ENCODE data around the gene GTSE1.
A peak's percentile ranks its signal among the peaks of the same experiment; 100 is the strongest.

GTSE1 gene

GRCh38 chr22:46329616-46330015 is 32.9 kb downstream of the GTSE1 start:
- no peak for DNase-seq

- no peak for DNase-seq
Observed at GRCh38 chr22:46330426-46330825, 33.8 kb downstream of the GTSE1 start.

GRCh38 chr22:46331496-46331895 is 34.8 kb downstream of the GTSE1 start:
- DNase-seq = no peak

GRCh38 chr22:46335201-46336118 is 38.8 kb downstream of the GTSE1 start, which contains the start of gene TRMU:
Gene TRMU (plus strand): TSS chr22:46335714. CDS start chr22:46335765, 51 bp downstream.
- peak; percentile 74 for DNase-seq

GRCh38 chr22:46336119-46337078 is 39.7 kb downstream of the GTSE1 start:
- peak; percentile 54 for DNase-seq

GRCh38 chr22:46337870-46338269 is 41.2 kb downstream of the GTSE1 start:
- DNase-seq = no peak

GRCh38 chr22:46338636-46339035 is 42.0 kb downstream of the GTSE1 start:
- no peak for DNase-seq

- DNase-seq = no peak
Observed at GRCh38 chr22:46339956-46340355, 43.3 kb downstream of the GTSE1 start.

GRCh38 chr22:46340676-46341075 is 44.0 kb downstream of the GTSE1 start:
- no peak for DNase-seq

- DNase-seq = no peak
Observed at GRCh38 chr22:46346680-46347405, 50.2 kb downstream of the GTSE1 start.

- DNase-seq = no peak
Observed at GRCh38 chr22:46347646-46348045, 51.0 kb downstream of the GTSE1 start.

- no peak for DNase-seq
Observed at GRCh38 chr22:46348099-46348695, 51.5 kb downstream of the GTSE1 start.

- no peak for DNase-seq
Observed at GRCh38 chr22:46349238-46349637, 52.6 kb downstream of the GTSE1 start.

GRCh38 chr22:46349681-46350080 is 53.0 kb downstream of the GTSE1 start:
- DNase-seq = no peak

- no peak for DNase-seq
Observed at GRCh38 chr22:46350121-46350520, 53.5 kb downstream of the GTSE1 start.

GRCh38 chr22:46350646-46351045 is 54.0 kb downstream of the GTSE1 start:
- no peak for DNase-seq

- no peak for DNase-seq
Observed at GRCh38 chr22:46351131-46351735, 54.6 kb downstream of the GTSE1 start.

- DNase-seq = no peak
Observed at GRCh38 chr22:46351767-46352166, 55.1 kb downstream of the GTSE1 start.

- DNase-seq = no peak
Observed at GRCh38 chr22:46352276-46352675, 55.6 kb downstream of the GTSE1 start.

GRCh38 chr22:46352691-46353386 is 56.2 kb downstream of the GTSE1 start:
- DNase-seq = no peak

GRCh38 chr22:46353483-46354105 is 56.9 kb downstream of the GTSE1 start:
- no peak for DNase-seq
